ENCODE measurements around the gene ADGRV1. TPM values are rescaled to one million over a fixed set of nuclear protein-coding genes. Genes with fewer than 3 reads are reported as not detected.
"Not testable (repeated sequence)": the region's sequence is repeated elsewhere in the genome, so short reads cannot be mapped to it uniquely, and the experiment has no call there.

Gene ADGRV1
- total RNA-seq, 3 donors from 2014 or later, result 0.32 to 0.54 (median 0.53) TPM

DNA sequence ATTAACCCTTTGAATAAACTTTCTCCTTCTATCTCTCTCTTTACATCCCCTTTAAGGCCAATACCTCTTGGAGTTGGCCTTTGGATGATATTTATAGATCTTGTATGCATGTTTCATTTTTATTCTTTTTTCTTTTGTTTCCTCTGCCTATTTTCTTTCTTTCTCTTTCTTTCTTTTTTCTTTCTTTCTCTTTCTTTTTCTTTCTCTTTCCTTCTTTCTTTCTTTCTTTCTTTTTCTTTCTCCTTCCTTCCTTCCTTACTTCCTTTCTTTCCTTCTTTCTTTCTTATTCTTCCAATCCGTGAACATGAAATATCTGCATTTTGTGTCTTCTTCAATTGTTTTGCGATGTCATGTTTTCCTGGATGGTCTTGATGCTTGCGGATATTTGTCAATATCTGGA lies 276.1 kb downstream of the ADGRV1 start:
- H3K27me3 Mint-ChIP-seq (ENCODE audit: low read depth), result peaks cover 18% of the 10 kb centered on the region
- ATAC-seq (no peak), DNase-seq (no peak)
- no peak overlapping the region for H3K4me3 Mint-ChIP-seq
- H3K4me1 Mint-ChIP-seq (ENCODE audit: low read depth), result no peaks in the 10 kb centered on the region
- no peaks in the 10 kb centered on the region for H3K36me3 Mint-ChIP-seq (ENCODE audit: insufficient read depth)
- H3K9me3 Mint-ChIP-seq, result no peaks in the 10 kb centered on the region

DNA sequence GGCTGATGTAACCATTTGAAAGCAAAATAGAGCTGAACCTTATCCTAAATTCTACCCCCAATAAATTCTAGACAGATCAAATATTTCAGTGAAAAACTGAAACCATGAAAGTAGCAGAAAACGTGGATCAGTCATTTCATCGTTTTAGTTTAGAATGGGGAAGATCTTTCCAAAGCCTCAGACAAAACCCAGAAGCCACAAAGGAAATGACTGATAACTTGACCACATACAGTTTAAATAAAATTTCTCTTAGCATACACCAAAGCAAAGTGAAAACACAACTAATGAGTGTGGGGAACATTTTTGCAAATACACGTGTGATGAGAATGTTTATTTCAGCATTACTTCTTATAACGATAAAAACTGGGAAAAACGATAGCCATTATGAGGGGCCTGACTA lies 284.8 kb downstream of the ADGRV1 start:
- Mint-ChIP-seq H3K9me3 (no peaks in the 10 kb centered on the region), H3K36me3 (ENCODE audit: insufficient read depth) (no peaks in the 10 kb centered on the region), H3K27me3 (ENCODE audit: low read depth) (peaks cover 19% of the 10 kb centered on the region), H3K4me3 (no peak overlapping the region), H3K4me1 (ENCODE audit: low read depth) (peaks cover 4% of the 10 kb centered on the region)
- DNase-seq (no peak), ATAC-seq (no peak)

DNA sequence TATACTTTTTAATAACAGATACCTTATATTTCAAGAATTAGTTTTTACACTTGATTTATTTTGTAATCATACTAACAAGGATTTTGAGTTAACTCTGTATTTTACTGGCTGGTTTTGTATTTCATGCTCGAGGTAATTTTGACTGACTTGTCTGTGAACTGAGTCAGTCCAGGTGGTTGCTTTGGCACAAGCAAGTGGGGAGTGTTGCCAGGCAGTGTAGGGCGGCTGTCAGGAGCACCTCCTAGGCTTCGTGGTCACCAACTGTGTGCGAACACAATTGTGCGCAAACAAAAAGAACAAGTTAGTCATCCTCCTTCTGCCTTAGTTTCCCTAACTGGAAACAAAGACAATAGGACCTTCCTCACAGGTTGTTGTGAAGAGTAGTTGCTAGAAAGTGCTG lies 286.3 kb downstream of the ADGRV1 start:
- no peak for DNase-seq
- no peaks in the 10 kb centered on the region for H3K9me3 Mint-ChIP-seq
- H3K4me1 Mint-ChIP-seq (ENCODE audit: low read depth), result peaks cover 4% of the 10 kb centered on the region
- H3K4me3 Mint-ChIP-seq, result no peak overlapping the region
- H3K27me3 Mint-ChIP-seq (ENCODE audit: low read depth), result peaks cover 10% of the 10 kb centered on the region
- no peak for ATAC-seq
- H3K36me3 Mint-ChIP-seq (ENCODE audit: insufficient read depth), result no peaks in the 10 kb centered on the region

DNA sequence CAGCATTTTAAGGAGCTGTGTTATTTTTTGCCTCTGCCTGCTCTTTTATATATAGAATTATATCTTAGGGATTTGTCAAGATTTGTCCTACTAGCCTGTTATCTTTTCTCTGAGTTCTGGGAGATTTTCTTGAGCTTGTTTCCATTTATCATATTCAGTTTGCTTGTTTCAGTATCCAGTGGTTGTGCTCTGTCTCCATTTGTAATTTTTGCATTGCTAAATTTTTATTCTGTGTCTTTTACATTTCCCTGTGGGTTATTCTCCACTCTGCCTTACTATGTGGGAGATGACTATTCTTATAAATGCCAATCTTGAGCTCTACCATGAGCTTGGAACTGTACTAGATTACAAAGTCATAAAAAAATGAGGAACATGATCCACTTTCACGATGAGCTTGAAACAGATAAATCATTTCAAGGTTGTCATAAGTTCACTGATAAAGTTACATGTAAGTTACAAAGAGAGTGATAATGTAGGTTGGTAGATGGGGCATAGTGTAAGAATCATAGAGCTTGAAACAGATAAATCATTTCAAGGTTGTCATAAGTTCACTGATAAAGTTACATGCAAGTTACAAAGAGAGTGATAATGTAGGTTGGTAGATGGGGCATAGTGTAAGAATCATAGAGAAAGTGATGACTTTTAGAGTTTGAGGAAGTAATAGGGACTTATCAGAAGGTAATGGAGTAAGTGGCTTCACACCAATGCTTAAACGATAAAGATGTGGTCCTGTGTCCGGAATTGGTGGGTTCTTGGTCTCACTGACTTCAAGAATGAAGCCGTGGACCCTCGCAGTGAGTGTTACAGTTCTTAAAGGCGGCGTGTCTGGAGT lies 287.3 kb downstream of the ADGRV1 start:
- H3K4me1 Mint-ChIP-seq (ENCODE audit: low read depth), result peaks cover 4% of the 10 kb centered on the region
- no peaks in the 10 kb centered on the region for H3K9me3 Mint-ChIP-seq
- DNase-seq, result no peak
- no peak overlapping the region for H3K4me3 Mint-ChIP-seq
- H3K36me3 Mint-ChIP-seq (ENCODE audit: insufficient read depth), result no peaks in the 10 kb centered on the region
- ATAC-seq, result no peak
- peaks cover 4% of the 10 kb centered on the region for H3K27me3 Mint-ChIP-seq (ENCODE audit: low read depth)

DNA sequence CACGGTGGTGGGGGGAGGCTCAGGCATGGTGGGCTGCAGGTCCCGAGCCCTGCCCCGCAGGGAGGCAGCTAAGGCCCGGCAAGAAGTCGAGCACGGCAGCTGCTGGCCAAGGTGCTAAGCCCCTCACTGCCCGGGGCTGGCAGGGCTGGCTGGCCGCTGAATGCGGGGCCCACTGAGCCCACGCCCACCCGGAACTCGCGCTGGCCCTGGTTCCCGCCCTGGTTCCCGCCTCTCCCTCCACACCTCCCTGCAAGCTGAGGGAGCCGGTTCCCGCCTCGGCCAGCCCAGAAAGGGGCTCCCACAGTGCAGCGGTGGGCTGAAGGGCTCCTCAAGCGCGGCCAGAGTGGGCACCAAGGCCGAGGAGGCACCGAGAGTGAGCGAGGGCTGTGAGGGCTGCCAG lies 289.0 kb downstream of the ADGRV1 start:
- not testable (repeated sequence) for H3K9me3 Mint-ChIP-seq; DNase-seq; H3K36me3 Mint-ChIP-seq (ENCODE audit: insufficient read depth); H3K4me3 Mint-ChIP-seq; ATAC-seq; H3K27me3 Mint-ChIP-seq (ENCODE audit: low read depth); H3K4me1 Mint-ChIP-seq (ENCODE audit: low read depth)

DNA sequence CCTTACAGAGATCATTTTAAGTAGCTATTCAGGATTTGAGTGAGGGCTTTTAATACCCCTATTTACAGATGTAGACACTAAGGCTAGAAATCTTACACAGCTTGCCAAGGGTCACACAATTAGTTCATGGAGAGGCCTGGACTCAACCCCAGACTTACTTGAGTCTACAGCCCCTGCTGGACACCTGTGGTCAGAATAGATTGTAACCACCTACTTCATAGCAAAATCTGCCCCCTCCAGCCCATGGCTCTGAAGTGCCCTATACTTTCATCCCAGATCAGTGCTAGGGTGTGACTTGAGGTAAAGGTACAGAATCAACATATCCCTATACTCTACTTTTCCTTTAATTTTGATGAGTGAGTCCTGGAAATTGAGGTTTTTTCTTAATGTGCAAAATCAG lies 291.3 kb downstream of the ADGRV1 start:
- Mint-ChIP-seq H3K36me3 (ENCODE audit: insufficient read depth) (no peaks in the 10 kb centered on the region), H3K9me3 (no peaks in the 10 kb centered on the region), H3K4me1 (ENCODE audit: low read depth) (no peaks in the 10 kb centered on the region), H3K4me3 (no peak overlapping the region), H3K27me3 (ENCODE audit: low read depth) (peaks cover 1% of the 10 kb centered on the region)
- DNase-seq (no peak), ATAC-seq (no peak)

DNA sequence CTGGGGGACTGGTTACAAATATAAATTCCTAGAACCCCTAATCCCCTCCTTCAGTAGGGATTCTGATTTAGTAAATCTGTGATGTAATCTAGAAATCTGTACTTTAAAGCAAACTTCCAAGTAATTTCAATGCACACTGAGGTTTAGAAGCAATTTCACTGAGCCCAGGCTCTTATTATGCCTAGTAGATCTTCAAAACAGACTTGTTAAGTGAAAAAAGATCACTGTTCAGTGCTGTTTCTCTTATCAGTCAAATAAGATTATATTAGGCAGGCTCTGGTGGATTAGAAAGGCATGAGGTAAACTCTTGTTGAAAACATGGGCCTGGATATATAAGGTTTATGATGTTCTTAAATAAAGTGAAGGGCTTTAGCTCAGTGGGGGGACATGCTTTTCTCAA lies 293.9 kb downstream of the ADGRV1 start:
- no peaks in the 10 kb centered on the region for H3K36me3 Mint-ChIP-seq (ENCODE audit: insufficient read depth)
- no peaks in the 10 kb centered on the region for H3K9me3 Mint-ChIP-seq
- H3K4me3 Mint-ChIP-seq, result no peak overlapping the region
- ATAC-seq (no peak), DNase-seq (no peak)
- no peaks in the 10 kb centered on the region for H3K4me1 Mint-ChIP-seq (ENCODE audit: low read depth)
- H3K27me3 Mint-ChIP-seq (ENCODE audit: low read depth), result no peaks in the 10 kb centered on the region

DNA sequence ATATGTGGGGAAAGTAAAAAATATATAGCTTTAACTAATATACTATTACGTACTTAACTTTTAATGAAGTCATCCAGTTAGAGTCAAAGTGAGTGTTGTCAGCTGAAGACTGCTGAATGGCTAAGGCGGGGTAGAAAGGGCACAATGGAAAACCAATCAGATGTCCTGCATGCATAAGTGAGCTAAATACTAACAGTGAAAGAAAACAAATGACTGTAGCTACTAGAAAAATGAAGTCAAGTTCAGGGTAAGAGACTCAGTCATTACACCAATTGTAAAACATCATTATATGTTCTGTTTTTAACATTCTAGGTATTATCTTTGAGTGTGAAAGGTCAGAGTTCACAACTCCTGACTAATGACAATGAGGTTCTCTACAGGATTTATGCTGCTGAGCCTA lies 295.2 kb downstream of the ADGRV1 start:
- H3K4me3 Mint-ChIP-seq, result no peak overlapping the region
- H3K36me3 Mint-ChIP-seq (ENCODE audit: insufficient read depth), result no peaks in the 10 kb centered on the region
- no peaks in the 10 kb centered on the region for H3K27me3 Mint-ChIP-seq (ENCODE audit: low read depth)
- H3K9me3 Mint-ChIP-seq, result no peaks in the 10 kb centered on the region
- ATAC-seq, result no peak
- H3K4me1 Mint-ChIP-seq (ENCODE audit: low read depth), result no peaks in the 10 kb centered on the region
- DNase-seq, result no peak

DNA sequence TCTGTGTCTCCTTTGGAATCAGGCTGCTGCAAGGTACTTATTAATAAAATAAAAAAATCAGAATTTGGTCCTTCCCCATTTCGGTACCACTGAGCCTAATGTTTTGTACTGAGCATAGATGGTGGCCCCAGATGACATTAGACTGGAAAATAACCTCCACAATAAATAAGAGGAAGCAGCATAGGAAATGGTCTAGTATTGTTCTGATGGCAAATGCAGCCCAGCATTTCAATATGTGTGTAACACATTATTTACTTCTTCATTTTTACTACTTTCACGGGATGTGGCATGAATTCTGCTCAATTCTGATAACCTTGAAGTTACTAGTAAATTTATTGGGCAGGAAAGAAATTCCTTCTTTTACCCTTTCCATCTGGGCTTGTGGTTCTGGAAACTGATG lies 295.6 kb downstream of the ADGRV1 start:
- no peak for DNase-seq
- Mint-ChIP-seq H3K27me3 (ENCODE audit: low read depth) (no peaks in the 10 kb centered on the region), H3K4me3 (no peak overlapping the region), H3K36me3 (ENCODE audit: insufficient read depth) (no peaks in the 10 kb centered on the region), H3K4me1 (ENCODE audit: low read depth) (no peaks in the 10 kb centered on the region), H3K9me3 (no peaks in the 10 kb centered on the region)
- no peak for ATAC-seq

DNA sequence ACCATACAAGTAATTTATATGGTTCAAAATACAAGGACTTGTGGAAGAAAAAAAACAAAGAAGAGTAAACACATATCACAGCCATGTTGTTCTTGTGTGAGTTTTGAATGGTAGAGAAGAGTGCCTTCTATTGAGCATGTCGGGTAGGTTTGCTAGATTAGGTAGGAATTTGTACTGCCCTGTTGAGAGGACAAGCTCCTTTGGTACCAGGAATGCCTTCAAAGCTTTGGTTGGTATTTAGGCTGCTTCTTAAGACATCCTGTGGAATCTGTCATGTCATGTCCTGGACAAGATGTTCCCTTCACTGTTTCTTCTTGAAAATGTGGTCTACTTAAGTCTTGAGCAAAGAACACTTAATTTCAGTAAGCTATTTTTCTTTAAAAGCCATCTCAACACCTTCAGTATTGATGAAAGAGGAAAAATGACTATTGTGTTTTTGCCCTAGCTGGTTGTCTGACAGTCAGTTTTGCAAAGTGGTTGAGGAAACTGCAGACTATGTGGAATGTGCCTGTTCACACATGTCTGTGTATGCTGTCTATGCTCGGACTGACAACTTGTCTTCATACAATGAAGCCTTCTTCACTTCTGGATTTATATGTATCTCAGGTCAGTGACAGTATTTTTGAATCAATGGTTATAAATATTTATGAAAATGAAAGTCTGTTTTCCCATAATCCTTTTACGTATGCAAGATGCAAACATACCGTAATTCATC lies 296.9 kb downstream of the ADGRV1 start:
- Mint-ChIP-seq H3K36me3 (ENCODE audit: insufficient read depth) (no peaks in the 10 kb centered on the region), H3K4me3 (no peak overlapping the region), H3K4me1 (ENCODE audit: low read depth) (no peaks in the 10 kb centered on the region), H3K27me3 (ENCODE audit: low read depth) (no peaks in the 10 kb centered on the region), H3K9me3 (no peaks in the 10 kb centered on the region)
- ATAC-seq (no peak), DNase-seq (no peak)

DNA sequence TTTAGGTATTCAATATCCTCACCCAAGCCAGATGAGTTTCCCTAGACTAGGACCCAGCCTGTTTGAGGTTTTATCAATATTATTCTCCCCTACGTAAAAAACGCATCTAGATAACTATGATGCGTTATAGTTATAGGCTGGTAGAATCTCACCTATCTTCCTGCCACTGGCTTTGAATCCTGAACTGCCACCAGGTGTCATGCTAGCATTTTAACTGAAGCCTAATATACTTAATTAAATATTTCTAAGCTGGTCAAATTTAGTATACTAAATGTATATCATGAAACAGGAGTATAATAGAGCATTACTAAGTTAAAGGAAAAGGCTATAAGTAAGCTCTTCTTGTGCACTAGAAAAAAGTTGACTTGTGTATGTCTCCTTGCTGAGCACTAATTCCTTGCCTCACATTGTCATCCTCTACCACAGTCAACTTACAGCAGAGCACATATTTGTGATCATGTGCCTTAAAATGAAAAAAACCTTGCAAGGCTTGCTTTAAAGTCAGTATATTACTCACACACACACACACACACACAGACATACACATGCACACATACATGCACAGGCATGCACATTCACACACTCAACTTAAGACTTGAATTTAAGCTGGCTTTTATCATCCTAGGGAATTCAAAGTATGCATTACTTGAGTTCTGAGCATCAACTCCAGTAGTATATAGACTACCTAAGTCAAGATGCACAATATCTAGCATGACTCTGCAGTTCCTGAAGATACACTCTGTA lies 303.4 kb downstream of the ADGRV1 start:
- Mint-ChIP-seq H3K27me3 (ENCODE audit: low read depth) (peaks cover 2% of the 10 kb centered on the region), H3K4me3 (no peak overlapping the region), H3K36me3 (ENCODE audit: insufficient read depth) (no peaks in the 10 kb centered on the region), H3K4me1 (ENCODE audit: low read depth) (no peaks in the 10 kb centered on the region), H3K9me3 (no peaks in the 10 kb centered on the region)
- DNase-seq, result no peak
- no peak for ATAC-seq

DNA sequence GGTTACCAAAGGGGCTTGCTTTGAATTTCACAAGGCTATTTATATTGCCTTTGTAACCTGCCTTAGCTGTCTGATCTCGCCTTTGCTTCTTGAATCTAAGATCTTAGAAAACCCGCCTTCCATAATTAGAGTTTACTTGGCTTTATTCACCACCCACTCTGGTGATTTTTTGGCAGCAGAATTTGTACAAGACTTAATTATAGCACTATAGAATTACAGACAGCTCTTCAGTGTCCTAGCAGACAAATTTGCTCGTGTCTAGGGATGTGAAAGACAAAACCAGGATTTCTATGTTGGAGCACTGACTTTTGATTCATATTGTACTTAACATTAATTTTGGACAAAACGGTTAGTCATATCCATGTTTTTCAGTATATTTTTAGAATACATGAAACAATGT lies 306.6 kb downstream of the ADGRV1 start:
- ATAC-seq, result no peak
- DNase-seq, result no peak
- H3K9me3 Mint-ChIP-seq, result no peaks in the 10 kb centered on the region
- peaks cover 2% of the 10 kb centered on the region for H3K4me1 Mint-ChIP-seq (ENCODE audit: low read depth)
- H3K36me3 Mint-ChIP-seq (ENCODE audit: insufficient read depth), result no peaks in the 10 kb centered on the region
- H3K4me3 Mint-ChIP-seq, result no peak overlapping the region
- peaks cover 2% of the 10 kb centered on the region for H3K27me3 Mint-ChIP-seq (ENCODE audit: low read depth)

DNA sequence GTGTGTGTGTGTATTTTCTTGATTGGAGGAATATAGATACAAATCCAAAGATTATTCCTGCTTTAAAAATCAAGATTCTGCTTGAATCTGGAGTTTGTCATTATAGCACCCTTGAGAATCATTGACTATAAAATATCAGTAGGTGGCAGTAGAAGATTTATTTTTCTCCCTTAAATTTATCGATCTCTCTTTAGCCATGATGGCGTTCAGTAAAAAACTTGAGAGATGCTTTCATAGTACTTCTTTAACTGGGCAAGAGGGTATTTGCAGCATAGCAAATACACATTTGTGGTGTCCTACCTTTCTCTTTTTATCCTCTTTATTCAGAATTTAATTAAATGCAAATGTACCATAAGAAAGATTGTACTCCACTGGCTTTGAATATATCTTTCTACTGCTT lies 307.7 kb downstream of the ADGRV1 start:
- Mint-ChIP-seq H3K4me1 (ENCODE audit: low read depth) (peaks cover 5% of the 10 kb centered on the region), H3K9me3 (no peaks in the 10 kb centered on the region), H3K4me3 (no peak overlapping the region), H3K36me3 (ENCODE audit: insufficient read depth) (no peaks in the 10 kb centered on the region), H3K27me3 (ENCODE audit: low read depth) (peaks cover 2% of the 10 kb centered on the region)
- ATAC-seq (peak; percentile 46 to 53), DNase-seq (no peak)

DNA sequence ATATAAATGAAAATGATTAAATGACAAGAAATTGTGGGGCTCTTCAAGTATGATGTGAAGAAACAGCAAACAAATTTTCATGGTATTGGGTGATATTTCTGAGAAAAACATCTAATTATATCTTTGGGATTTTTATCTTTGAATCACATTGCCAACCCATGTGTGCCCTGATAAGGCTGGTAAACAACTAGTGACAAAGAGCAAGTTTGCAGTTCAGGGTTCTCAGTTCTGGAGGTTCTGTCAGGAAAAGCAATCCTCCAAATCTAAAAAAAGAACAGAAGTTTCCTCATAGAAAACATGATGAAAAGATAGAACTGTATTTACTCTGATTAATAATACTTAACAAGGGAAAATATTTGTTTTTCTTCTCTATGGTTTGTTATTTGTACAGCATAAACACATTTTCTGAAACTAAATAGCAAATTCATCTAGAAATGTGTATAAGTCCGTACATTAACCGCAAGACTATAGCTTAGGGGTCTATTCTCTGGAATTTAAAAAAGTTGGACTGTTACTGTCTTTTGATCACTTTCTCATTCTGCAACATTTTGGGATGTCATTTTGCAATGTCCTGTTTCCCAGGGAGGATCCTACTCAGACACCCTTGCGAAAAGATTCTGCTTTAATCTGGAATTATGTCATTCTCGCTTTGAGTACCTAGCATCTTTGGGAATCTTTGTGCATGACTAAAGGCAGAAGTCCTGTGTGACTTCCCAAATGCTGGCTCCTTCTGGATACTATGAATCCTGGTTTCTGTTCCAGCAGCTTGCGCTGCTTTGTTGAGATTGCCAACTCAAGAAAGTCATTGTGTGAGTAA lies 308.5 kb downstream of the ADGRV1 start:
- peaks cover 8% of the 10 kb centered on the region for H3K4me1 Mint-ChIP-seq (ENCODE audit: low read depth)
- no peaks in the 10 kb centered on the region for H3K9me3 Mint-ChIP-seq
- DNase-seq (no peak), ATAC-seq (no peak)
- no peak overlapping the region for H3K4me3 Mint-ChIP-seq
- H3K36me3 Mint-ChIP-seq (ENCODE audit: insufficient read depth), result no peaks in the 10 kb centered on the region
- peaks cover 2% of the 10 kb centered on the region for H3K27me3 Mint-ChIP-seq (ENCODE audit: low read depth)
